ENCODE results near the gene AFF1. TPM values are rescaled to one million over a fixed set of nuclear protein-coding genes. Genes with fewer than 3 reads are reported as not detected.
A peak's percentile ranks its signal among the peaks of the same experiment; 100 is the strongest.
"Not testable (repeated sequence)": the region's sequence is repeated elsewhere in the genome, so short reads cannot be mapped to it uniquely, and the experiment has no call there.

The AFF1 gene
- total RNA-seq, 1 experiment from 2014 or later = 6.8 TPM

GRCh38 chr4:87129681-87130080 is 194.9 kb downstream of the AFF1 start:
- in situ Hi-C loops (cut with HindIII; ENCODE audit: low pct_unique_long_range_greater_than_20kb, low sequenced_read_pairs) = no loop called here
- no peak for DNase-seq (ENCODE audit: low read depth)

GRCh38 chr4:87130985-87131703 is 196.3 kb downstream of the AFF1 start:
- in situ Hi-C loops (cut with HindIII; ENCODE audit: low pct_unique_long_range_greater_than_20kb, low sequenced_read_pairs) = no loop called here

GRCh38 chr4:87132035-87132434 is 197.2 kb downstream of the AFF1 start:
- in situ Hi-C loops (cut with HindIII; ENCODE audit: low pct_unique_long_range_greater_than_20kb, low sequenced_read_pairs) = no loop called here
- no peak for DNase-seq (ENCODE audit: low read depth)

More at GRCh38 chr4:87130985-87131703, 196.3 kb downstream of the AFF1 start:
- DNase-seq (ENCODE audit: low read depth) = peak; percentile 48

- DNase-seq (ENCODE audit: low read depth) = no peak
- in situ Hi-C loops (cut with HindIII; ENCODE audit: low pct_unique_long_range_greater_than_20kb, low sequenced_read_pairs) = no loop called here
These were observed 198.4 kb downstream of the AFF1 start for GRCh38 chr4:87133183-87133582.

- in situ Hi-C loops (cut with HindIII; ENCODE audit: low pct_unique_long_range_greater_than_20kb, low sequenced_read_pairs) = no loop called here
- no peak for DNase-seq (ENCODE audit: low read depth)
These were observed 199.3 kb downstream of the AFF1 start for GRCh38 chr4:87134122-87134521.

GRCh38 chr4:87141428-87141827 is 206.6 kb downstream of the AFF1 start:
- in situ Hi-C loops (cut with HindIII; ENCODE audit: low pct_unique_long_range_greater_than_20kb, low sequenced_read_pairs) = no loop called here
- DNase-seq (ENCODE audit: low read depth) = no peak

- DNase-seq (ENCODE audit: low read depth) = no peak
- in situ Hi-C loops (cut with HindIII; ENCODE audit: low pct_unique_long_range_greater_than_20kb, low sequenced_read_pairs) = no loop called here
These were observed 209.5 kb downstream of the AFF1 start for GRCh38 chr4:87144356-87144755.

- in situ Hi-C loops (cut with HindIII; ENCODE audit: low pct_unique_long_range_greater_than_20kb, low sequenced_read_pairs) = not testable (repeated sequence)
These were observed 211.1 kb downstream of the AFF1 start for GRCh38 chr4:87145934-87146333.

GRCh38 chr4:87147116-87147515 is 212.3 kb downstream of the AFF1 start:
- no peak for DNase-seq (ENCODE audit: low read depth)
- in situ Hi-C loops (cut with HindIII; ENCODE audit: low pct_unique_long_range_greater_than_20kb, low sequenced_read_pairs) = no loop called here

More at GRCh38 chr4:87145934-87146333, 211.1 kb downstream of the AFF1 start:
- not testable (repeated sequence) for DNase-seq (ENCODE audit: low read depth)

- in situ Hi-C loops (cut with HindIII; ENCODE audit: low pct_unique_long_range_greater_than_20kb, low sequenced_read_pairs) = no loop called here
These were observed 215.9 kb downstream of the AFF1 start for GRCh38 chr4:87150498-87151261.

GRCh38 chr4:87151730-87152129 is 216.9 kb downstream of the AFF1 start:
- no peak for DNase-seq (ENCODE audit: low read depth)
- in situ Hi-C loops (cut with HindIII; ENCODE audit: low pct_unique_long_range_greater_than_20kb, low sequenced_read_pairs) = no loop called here

More at GRCh38 chr4:87150498-87151261, 215.9 kb downstream of the AFF1 start:
- peak; percentile 61 for DNase-seq (ENCODE audit: low read depth)

- no peak for DNase-seq (ENCODE audit: low read depth)
- in situ Hi-C loops (cut with HindIII; ENCODE audit: low pct_unique_long_range_greater_than_20kb, low sequenced_read_pairs) = no loop called here
These were observed 217.7 kb downstream of the AFF1 start for GRCh38 chr4:87152310-87153041.

GRCh38 chr4:87153078-87153870 is 218.5 kb downstream of the AFF1 start:
- in situ Hi-C loops (cut with HindIII; ENCODE audit: low pct_unique_long_range_greater_than_20kb, low sequenced_read_pairs) = no loop called here
- DNase-seq (ENCODE audit: low read depth) = no peak

GRCh38 chr4:87165892-87166291 is 231.1 kb downstream of the AFF1 start:
- no peak for DNase-seq (ENCODE audit: low read depth)
- in situ Hi-C loops (cut with HindIII; ENCODE audit: low pct_unique_long_range_greater_than_20kb, low sequenced_read_pairs) = no loop called here

GRCh38 chr4:87166296-87166854 is 231.6 kb downstream of the AFF1 start:
- DNase-seq (ENCODE audit: low read depth) = no peak
- in situ Hi-C loops (cut with HindIII; ENCODE audit: low pct_unique_long_range_greater_than_20kb, low sequenced_read_pairs) = no loop called here

- no peak for DNase-seq (ENCODE audit: low read depth)
- in situ Hi-C loops (cut with HindIII; ENCODE audit: low pct_unique_long_range_greater_than_20kb, low sequenced_read_pairs) = no loop called here
These were observed 237.1 kb downstream of the AFF1 start for GRCh38 chr4:87171944-87172343.

- in situ Hi-C loops (cut with HindIII; ENCODE audit: low pct_unique_long_range_greater_than_20kb, low sequenced_read_pairs) = no loop called here
- DNase-seq (ENCODE audit: low read depth) = no peak
These were observed 239.9 kb downstream of the AFF1 start for GRCh38 chr4:87174672-87175071.

- in situ Hi-C loops (cut with HindIII; ENCODE audit: low pct_unique_long_range_greater_than_20kb, low sequenced_read_pairs) = no loop called here
- DNase-seq (ENCODE audit: low read depth) = no peak
These were observed 244.9 kb downstream of the AFF1 start for GRCh38 chr4:87179751-87180150.
